VCaP (cell line): Measurements from ENCODE around the gene ZC3HAV1.

Experiments used
- H3K27ac ChIP-seq: fragments of 450-650 bp; 2 replicates; pipeline ENCODE4 v1.5.1; 2017
- TF ChIP-seq, protein P1 (sequence below): fragments of 450-650 bp; conservative IDR thresholded peaks from 2 replicates; pipeline ENCODE4 v1.5.1; 2017; ENCODE audit warnings: mild to moderate bottlenecking, moderate library complexity

ZC3HAV1 gene

GRCh38 chr7:139127648-139128047 lies 18.1 kb upstream of the ZC3HAV1 start:
- TF ChIP-seq, protein P1, sequence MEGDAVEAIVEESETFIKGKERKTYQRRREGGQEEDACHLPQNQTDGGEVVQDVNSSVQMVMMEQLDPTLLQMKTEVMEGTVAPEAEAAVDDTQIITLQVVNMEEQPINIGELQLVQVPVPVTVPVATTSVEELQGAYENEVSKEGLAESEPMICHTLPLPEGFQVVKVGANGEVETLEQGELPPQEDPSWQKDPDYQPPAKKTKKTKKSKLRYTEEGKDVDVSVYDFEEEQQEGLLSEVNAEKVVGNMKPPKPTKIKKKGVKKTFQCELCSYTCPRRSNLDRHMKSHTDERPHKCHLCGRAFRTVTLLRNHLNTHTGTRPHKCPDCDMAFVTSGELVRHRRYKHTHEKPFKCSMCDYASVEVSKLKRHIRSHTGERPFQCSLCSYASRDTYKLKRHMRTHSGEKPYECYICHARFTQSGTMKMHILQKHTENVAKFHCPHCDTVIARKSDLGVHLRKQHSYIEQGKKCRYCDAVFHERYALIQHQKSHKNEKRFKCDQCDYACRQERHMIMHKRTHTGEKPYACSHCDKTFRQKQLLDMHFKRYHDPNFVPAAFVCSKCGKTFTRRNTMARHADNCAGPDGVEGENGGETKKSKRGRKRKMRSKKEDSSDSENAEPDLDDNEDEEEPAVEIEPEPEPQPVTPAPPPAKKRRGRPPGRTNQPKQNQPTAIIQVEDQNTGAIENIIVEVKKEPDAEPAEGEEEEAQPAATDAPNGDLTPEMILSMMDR, result peak; percentile 47
- no peak overlapping the region for H3K27ac ChIP-seq

DNA sequence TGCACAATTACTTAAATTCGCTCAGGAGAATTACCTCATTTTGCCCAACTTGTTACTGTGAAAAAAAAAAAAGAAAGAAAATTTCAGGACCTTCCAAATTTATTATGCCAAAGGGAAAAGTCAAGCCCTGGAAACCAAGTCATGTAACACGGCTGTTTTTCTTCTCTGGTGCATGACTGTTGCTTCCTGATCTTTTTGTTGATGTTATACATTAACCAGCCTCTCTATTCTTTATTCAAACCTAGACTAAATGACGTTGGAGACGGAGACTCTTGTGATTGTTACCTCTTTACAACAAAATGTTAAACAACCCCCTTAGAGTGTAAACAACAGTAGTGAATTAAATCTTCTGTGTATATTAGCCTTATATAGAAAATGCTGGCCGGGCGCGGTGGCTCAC lies 16.1 kb upstream of the ZC3HAV1 start:
- peak overlapping the region; percentile 59 for H3K27ac ChIP-seq
- TF ChIP-seq, protein P1, result no peak

GRCh38 chr7:139124995-139125394 lies 15.5 kb upstream of the ZC3HAV1 start:
- H3K27ac ChIP-seq, result peak overlapping the region; percentile 59

GRCh38 chr7:139124084-139124914 lies 14.8 kb upstream of the ZC3HAV1 start:
- TF ChIP-seq, protein P1, result no peak
- H3K27ac ChIP-seq, result peak overlapping the region; percentile 59; the same call in 1 of the 2 replicates

DNA sequence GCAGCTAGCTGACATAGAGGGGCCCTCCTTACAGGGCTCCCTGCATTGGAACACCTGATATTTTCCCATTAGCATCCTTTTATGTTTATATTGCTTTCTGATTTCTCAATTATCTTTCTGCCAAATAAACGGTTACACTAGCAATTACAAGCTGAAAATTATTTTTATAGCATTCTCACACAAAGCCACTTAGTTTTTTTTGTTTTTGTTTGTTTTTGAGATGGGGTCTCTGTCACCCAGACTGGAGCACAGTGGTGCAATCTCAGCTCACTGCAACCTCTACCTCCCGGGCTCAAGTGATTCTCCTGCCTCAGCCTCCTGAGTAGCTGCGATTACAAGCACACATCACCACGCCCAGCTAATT lies 9.9 kb upstream of the ZC3HAV1 start:
- H3K27ac ChIP-seq, result peak overlapping the region; percentile 72; the same call in 1 of the 2 replicates

GRCh38 chr7:139118805-139119485 lies 9.4 kb upstream of the ZC3HAV1 start:
- TF ChIP-seq, protein P1, result no peak
- H3K27ac ChIP-seq, result peak overlapping the region; percentile 72

More for the DNA sequence above, 9.9 kb upstream of the ZC3HAV1 start:
- TF ChIP-seq, protein P1, result no peak

DNA sequence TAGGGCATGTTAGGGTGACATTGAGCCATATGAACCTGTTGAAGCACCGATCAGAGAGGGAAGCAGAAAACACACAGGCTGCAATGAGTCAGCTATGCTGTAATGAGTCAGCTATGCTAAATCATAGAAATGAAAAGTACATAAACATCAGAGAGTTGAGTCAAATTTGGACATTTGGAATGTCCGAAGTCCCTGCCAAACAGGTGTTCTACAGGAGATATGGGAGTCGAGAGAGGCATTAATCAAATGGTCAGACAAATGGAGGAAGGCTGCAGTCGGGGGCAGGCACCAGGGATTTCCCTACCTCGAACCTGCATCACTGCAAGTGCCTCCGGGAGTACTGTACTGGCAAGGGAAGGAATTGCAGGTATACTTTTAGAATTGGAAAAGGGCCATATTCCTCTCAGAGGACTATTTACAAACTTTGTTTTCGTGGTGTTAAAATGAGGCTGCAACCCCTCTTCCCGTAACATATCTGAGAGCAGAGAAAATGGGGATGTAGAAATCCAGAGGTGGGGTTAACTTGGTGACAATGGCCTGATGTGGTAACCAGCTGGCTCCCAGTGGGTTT lies 8.8 kb upstream of the ZC3HAV1 start:
- TF ChIP-seq, protein P1, result no peak
- peak overlapping the region; percentile 72 for H3K27ac ChIP-seq
